Posterior cingulate gyrus (tissue), 11 donors: ENCODE results near the gene KIR2DL1.
A peak's percentile ranks its signal among the peaks of the same experiment; 100 is the strongest.
"Not testable (repeated sequence)": the region's sequence is repeated elsewhere in the genome, so short reads cannot be mapped to it uniquely, and the experiment has no call there.

Experiments
- DNase-seq, 10 donors: peaks; one replicate each; pipeline versions ENCODE4 v3.0.0 to v3.0.0-alpha.2; 2020 to 2021; ENCODE audit warnings: mixed read lengths in 3 of 10
- intact Hi-C: fragments of 100-400 bp; cut with DNase I; formaldehyde crosslinking; loops from one replicate; pipeline ENCODE4 v1.15.1; 2023

The KIR2DL1 gene

GRCh38 chr19:54770511-54770910, 918 bp downstream of the KIR2DL1 start:
- DNase-seq, intact Hi-C loops: not testable (repeated sequence)

GRCh38 chr19:54771018-54771960, 1.7 kb downstream of the KIR2DL1 start:
- intact Hi-C loops, DNase-seq: not testable (repeated sequence)

- DNase-seq, intact Hi-C loops: not testable (repeated sequence)
These were observed 3.1 kb downstream of the KIR2DL1 start for GRCh38 chr19:54772666-54773065.

DNA sequence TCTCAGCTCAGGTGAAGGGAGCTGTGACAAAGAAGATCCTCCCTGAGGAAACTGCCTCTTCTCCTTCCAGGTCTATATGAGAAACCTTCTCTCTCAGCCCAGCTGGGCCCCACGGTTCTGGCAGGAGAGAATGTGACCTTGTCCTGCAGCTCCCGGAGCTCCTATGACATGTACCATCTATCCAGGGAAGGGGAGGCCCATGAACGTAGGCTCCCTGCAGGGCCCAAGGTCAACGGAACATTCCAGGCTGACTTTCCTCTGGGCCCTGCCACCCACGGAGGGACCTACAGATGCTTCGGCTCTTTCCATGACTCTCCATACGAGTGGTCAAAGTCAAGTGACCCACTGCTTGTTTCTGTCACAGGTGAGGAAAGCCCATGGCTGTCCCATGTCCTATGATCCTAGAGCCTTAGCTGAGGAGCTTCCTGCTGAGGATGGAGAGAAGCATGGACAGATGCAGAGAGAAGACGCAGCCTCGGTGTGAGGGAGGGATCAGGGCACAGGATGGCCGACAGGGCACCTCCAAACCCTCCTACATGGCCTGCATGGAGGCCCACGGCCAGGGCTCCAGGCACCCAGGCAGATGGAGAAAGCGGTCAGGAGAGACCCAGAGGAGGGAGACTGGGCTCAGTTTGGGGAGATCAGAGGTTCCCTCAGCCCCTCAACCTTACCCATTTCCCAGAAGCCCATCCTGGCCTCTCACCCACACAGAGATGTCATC, 5.7 kb downstream of the KIR2DL1 start:
- intact Hi-C loops, DNase-seq: not testable (repeated sequence)

- intact Hi-C loops, DNase-seq: not testable (repeated sequence)
These were observed 6.2 kb downstream of the KIR2DL1 start for GRCh38 chr19:54775830-54776229.

GRCh38 chr19:54777851-54778250, 8.3 kb downstream of the KIR2DL1 start:
- intact Hi-C loops, DNase-seq: not testable (repeated sequence)

DNA sequence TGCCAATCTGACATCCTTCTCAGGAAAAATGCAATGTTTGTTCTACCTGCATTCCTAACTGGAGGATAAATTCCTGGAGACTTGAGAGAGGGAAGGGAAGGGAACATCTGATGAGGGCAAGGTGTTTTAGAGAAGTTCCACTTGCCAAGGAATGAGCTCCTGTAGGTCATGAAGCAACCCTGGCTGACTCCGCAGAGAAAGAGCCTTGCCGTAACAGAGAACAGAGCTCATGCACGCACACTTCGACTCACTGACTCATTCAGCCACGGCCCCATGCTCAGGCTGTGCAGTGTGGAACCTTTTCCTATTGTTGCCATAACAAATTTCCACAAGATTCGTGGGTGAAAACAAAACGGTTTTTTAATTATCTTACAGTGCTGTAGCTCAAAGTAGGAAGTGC, 9.3 kb downstream of the KIR2DL1 start:
- DNase-seq, intact Hi-C loops: not testable (repeated sequence)

GRCh38 chr19:54782916-54783315, 13.3 kb downstream of the KIR2DL1 start:
- DNase-seq, intact Hi-C loops: not testable (repeated sequence)

- DNase-seq, intact Hi-C loops: not testable (repeated sequence)
These were observed 16.6 kb downstream of the KIR2DL1 start for GRCh38 chr19:54786091-54786723.

DNA sequence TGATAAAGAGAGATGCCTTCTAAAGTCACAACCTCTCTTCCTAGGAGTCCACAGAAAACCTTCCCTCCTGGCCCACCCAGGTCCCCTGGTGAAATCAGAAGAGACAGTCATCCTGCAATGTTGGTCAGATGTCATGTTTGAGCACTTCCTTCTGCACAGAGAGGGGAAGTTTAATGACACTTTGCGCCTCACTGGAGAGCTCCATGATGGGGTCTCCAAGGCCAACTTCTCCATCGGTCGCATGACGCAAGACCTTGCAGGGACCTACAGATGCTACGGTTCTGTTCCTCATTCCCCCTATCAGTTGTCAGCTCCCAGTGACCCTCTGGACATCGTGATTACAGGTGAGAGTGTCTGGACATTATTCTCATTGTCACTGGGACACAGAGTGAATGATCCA, 18.6 kb downstream of the KIR2DL1 start:
- intact Hi-C loops, result not testable (repeated sequence)
- DNase-seq, result peak in 1 of 10 donors; percentile 16

DNA sequence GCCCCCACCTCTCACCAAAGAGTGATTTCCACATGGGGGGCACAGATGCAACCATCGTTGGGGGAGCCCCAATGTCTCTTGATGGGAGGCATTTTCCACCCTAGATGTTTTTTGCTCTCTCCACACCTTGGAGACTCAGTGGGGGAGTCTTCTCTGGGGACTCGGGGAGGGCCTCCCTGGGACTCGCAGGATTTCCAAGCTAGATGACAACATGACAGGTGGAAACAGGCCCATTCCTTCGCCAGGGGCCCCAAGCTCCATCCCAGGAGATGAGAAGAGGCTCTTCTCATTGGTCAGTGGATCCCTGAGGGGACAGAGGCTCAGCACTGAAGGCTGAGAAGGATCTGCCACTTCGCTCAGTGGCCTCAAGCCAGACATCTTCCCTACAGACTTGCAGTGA, 21.1 kb downstream of the KIR2DL1 start:
- no peak for DNase-seq
- intact Hi-C loops, result no loop called here

- DNase-seq, result no peak
- intact Hi-C loops, result no loop called here
These were observed 21.9 kb downstream of the KIR2DL1 start for GRCh38 chr19:54791476-54791875.

GRCh38 chr19:54792814-54793213, 23.2 kb downstream of the KIR2DL1 start:
- no peak for DNase-seq
- intact Hi-C loops, result no loop called here

DNA sequence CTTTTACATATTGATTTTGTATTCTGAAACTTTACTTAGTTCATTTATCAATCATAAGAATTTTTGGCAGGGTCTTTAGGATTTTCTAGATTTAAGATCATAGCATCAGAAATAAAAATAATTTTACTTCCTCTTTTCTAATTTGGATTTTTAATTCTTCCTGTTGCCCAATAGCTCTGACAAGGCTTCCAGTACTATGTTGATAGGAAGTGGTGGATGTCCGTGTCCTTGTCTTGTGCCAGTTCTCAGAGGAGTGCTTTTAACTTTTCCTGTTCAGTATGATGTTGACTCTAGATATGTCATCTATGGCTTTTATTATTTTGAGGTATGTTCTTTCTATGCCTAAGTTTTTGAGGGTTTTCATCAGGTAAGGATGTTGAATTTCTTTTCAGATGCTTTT, 26.2 kb downstream of the KIR2DL1 start:
- no peak for DNase-seq
- intact Hi-C loops, result no loop called here

GRCh38 chr19:54803410-54803809, 33.8 kb downstream of the KIR2DL1 start, which contains the start of gene KIR2DL4:
KIR2DL4 (plus strand) TSS chr19:54803610; CDS start chr19:54803652, 42 bp downstream.
- DNase-seq, result no peak
- intact Hi-C loops, result no loop called here

DNA sequence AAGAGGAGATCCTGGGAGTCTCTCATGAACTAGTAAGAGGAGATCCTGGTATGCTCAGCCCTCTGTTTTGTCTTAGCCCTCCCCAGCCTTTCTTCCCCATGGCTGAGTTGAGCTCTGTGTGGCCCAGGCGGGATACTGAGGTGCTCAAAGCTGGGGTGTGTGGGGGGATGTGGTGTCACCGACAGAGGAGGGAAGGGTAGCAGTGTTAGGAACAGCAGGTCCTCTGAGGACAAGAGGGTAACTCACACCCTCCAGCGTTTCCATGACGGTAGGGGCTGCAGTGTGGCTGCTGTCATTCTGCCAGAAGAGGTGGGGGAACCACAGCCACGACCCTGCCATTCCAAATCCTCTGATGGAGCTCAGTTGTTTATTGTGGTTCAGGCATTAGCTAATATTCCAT, 34.5 kb downstream of the KIR2DL1 start:
- DNase-seq, result peak in 1 of 10 donors; percentile 12
- intact Hi-C loops, result no loop called here

DNA sequence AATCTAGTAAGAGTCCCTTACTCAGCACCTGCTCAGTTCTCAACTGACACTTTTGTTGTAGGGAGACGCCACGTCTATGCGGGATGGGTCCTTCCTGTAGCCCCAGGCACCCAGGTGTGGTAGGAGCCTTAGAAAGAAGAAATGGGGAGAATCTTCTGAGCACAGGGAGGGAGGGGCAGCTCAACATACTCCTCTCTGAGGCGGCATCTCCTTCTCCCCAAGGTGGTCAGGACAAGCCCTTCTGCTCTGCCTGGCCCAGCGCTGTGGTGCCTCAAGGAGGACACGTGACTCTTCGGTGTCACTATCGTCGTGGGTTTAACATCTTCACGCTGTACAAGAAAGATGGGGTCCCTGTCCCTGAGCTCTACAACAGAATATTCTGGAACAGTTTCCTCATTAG, 35.0 kb downstream of the KIR2DL1 start:
- DNase-seq, result no peak

DNA sequence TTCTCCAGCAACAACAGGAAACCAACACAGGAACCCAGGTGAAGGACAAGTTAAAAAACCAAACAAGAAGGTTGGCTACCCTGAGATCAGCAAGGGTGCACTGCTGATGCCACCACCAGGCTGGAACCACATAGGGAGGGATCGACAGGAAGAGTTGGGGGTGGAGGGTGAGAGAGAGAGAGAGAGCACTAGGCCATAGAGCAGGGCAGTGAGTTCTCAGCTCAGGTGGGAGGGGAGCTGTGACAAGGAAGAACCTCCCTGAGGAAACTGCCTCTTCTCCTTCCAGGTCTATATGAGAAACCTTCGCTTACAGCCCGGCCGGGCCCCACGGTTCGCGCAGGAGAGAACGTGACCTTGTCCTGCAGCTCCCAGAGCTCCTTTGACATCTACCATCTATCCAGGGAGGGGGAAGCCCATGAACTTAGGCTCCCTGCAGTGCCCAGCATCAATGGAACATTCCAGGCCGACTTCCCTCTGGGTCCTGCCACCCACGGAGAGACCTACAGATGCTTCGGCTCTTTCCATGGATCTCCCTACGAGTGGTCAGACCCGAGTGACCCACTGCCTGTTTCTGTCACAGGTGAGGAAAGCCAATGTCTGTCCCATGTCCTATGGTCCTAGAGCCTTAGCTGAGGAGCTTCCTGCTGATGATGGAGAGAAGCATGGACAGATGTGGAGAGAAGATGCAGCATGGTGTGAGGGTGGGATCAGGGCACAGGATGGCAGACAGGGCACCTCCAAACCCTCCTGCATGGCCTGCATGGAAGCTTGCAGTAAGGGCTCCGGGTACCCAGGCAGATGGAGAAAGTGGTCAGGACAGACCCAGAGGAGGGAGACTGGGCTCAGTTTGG, 36.3 kb downstream of the KIR2DL1 start:
- intact Hi-C loops, result no loop called here
- DNase-seq, result no peak

More for the DNA sequence above, 35.0 kb downstream of the KIR2DL1 start:
- intact Hi-C loops, result no loop called here

DNA sequence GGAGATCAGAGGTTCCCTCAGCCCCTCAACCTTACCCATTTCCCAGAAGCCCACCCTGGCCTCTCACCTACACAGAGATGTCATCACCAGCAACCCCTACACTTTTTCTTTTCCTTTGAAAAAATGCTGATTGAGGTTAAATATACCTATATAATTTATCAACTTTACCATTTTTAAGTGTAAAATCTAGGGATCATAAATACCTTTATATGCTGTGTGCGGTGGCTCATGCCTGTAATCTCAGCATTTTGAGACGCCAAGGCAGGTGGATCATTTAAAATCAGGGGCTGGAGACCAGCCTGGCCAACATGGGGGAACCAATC, 36.9 kb downstream of the KIR2DL1 start:
- DNase-seq, result no peak
- intact Hi-C loops, result no loop called here

DNA sequence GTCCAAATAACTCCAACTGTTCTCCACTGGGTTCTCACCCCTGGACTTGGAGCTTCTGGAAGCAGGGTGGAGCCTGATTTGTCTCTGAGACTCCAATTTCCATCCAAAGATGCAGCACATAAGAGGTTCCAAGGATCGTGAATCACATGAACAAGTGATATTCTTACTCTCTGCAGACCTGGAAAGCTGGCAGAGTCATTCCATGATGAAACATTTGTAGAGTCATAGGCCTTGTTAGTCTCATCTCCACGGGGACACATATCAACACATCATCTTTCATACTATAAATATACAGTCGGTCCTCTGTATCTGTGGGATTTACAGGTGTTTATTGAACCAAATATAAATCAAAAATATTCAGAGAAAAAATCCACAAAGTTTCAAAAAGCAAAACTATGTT, 45.0 kb downstream of the KIR2DL1 start:
- intact Hi-C loops, DNase-seq: not testable (repeated sequence)
